NCI-H2227 (cell line): ENCODE data around the gene WWP2.
"Not testable (repeated sequence)": the region's sequence is repeated elsewhere in the genome, so short reads cannot be mapped to it uniquely, and the experiment has no call there.

ENCODE experiments used
- DNase-seq: peaks from one replicate; lab custom pipeline; 2025; ENCODE audit not compliant: unreplicated experiment; lab: John Stamatoyannopoulos, UW

The WWP2 gene

GRCh38 chr16:69761983-69762813 lies at the start of gene WWP2:
WWP2 (plus strand) TSS chr16:69762332; CDS start chr16:69787011, 24,679 bp downstream.
- DNase-seq: peak; percentile 92

GRCh38 chr16:69712914-69713581 lies 49.1 kb upstream of the WWP2 start:
- DNase-seq: no peak

- DNase-seq: no peak
Observed at GRCh38 chr16:69717066-69717465, 45.1 kb upstream of the WWP2 start.

- DNase-seq: no peak
Observed at GRCh38 chr16:69718111-69718764, 43.9 kb upstream of the WWP2 start.

- DNase-seq: no peak
Observed at GRCh38 chr16:69720822-69721430, 41.2 kb upstream of the WWP2 start.

- DNase-seq: no peak
Observed at GRCh38 chr16:69721441-69721957, 40.6 kb upstream of the WWP2 start.

GRCh38 chr16:69724414-69724873 lies 37.7 kb upstream of the WWP2 start:
- no peak for DNase-seq

- DNase-seq: peak; percentile 6
Observed at GRCh38 chr16:69724981-69725479, 37.1 kb upstream of the WWP2 start.

GRCh38 chr16:69725480-69726312 lies 36.4 kb upstream of the WWP2 start:
- no peak for DNase-seq

- peak; percentile 94 for DNase-seq
Observed at GRCh38 chr16:69726313-69727060, 35.6 kb upstream of the WWP2 start, which contains the start of gene NQO1. NQO1 (minus strand) TSS chr16:69726560; CDS start chr16:69726439, 121 bp downstream.

- no peak for DNase-seq
Observed at GRCh38 chr16:69727916-69728270, 34.2 kb upstream of the WWP2 start.

- not testable (repeated sequence) for DNase-seq
Observed at GRCh38 chr16:69729030-69729429, 33.1 kb upstream of the WWP2 start.

- not testable (repeated sequence) for DNase-seq
Observed at GRCh38 chr16:69731280-69731679, 30.9 kb upstream of the WWP2 start.

- DNase-seq: no peak
Observed at GRCh38 chr16:69732101-69732500, 30.0 kb upstream of the WWP2 start.

GRCh38 chr16:69741519-69741918 lies 20.6 kb upstream of the WWP2 start:
- no peak for DNase-seq

GRCh38 chr16:69741951-69742904 lies 19.9 kb upstream of the WWP2 start:
- DNase-seq: peak; percentile 37

- DNase-seq: no peak
Observed at GRCh38 chr16:69744363-69745231, 17.5 kb upstream of the WWP2 start.
